HG03280 (cell line): ENCODE data around the gene GAGE12D.
"Not testable (repeated sequence)": the region's sequence is repeated elsewhere in the genome, so short reads cannot be mapped to it uniquely, and the experiment has no call there.

Source experiments
- ATAC-seq: cut with Tn5 transposase; IDR thresholded peaks from one replicate; pipeline ENCODE4 v1.9.1; 2021; ENCODE audit warnings: mild to moderate bottlenecking, moderate library complexity; ENCODE audit not compliant: unreplicated experiment

The GAGE12D gene, protein sequence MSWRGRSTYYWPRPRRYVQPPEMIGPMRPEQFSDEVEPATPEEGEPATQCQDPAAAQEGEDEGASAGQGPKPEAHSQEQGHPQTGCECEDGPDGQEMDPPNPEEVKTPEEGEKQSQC

DNA sequence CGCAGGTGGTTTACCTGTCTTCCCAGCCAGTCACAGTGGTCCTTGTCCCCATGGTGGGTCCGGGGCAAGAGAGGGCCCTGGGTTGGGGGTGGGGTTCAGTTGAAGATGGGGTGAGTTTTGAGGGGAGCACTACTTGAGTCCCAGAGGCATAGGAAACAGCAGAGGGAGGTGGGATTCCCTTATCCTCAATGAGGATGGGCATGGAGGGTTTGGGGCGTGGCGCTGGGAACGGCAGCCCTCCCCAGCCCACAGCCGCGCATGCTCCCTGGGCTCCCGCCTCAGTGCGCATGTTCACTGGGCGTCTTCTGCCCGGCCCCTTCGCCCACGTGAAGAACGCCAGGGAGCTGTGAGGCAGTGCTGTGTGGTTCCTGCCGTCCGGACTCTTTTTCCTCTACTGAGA lies at the start of gene GAGE12D:
Gene GAGE12D (plus strand): TSS at position 301 of the 400 bp plus-strand sequence. CDS start 1,155 bp downstream, outside the sequence.
- not testable (repeated sequence) for ATAC-seq

DNA sequence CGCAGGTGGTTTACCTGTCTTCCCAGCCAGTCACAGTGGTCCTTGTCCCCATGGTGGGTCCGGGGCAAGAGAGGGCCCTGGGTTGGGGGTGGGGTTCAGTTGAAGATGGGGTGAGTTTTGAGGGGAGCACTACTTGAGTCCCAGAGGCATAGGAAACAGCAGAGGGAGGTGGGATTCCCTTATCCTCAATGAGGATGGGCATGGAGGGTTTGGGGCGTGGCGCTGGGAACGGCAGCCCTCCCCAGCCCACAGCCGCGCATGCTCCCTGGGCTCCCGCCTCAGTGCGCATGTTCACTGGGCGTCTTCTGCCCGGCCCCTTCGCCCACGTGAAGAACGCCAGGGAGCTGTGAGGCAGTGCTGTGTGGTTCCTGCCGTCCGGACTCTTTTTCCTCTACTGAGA lies 9.7 kb upstream of the GAGE12D start, which contains the start of gene GAGE12C:
Gene GAGE12C (plus strand): TSS at position 301 of the 400 bp plus-strand sequence. CDS start 1,155 bp downstream, outside the sequence.
- ATAC-seq = not testable (repeated sequence)

DNA sequence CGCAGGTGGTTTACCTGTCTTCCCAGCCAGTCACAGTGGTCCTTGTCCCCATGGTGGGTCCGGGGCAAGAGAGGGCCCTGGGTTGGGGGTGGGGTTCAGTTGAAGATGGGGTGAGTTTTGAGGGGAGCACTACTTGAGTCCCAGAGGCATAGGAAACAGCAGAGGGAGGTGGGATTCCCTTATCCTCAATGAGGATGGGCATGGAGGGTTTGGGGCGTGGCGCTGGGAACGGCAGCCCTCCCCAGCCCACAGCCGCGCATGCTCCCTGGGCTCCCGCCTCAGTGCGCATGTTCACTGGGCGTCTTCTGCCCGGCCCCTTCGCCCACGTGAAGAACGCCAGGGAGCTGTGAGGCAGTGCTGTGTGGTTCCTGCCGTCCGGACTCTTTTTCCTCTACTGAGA lies 9.5 kb downstream of the GAGE12D start, which contains the start of gene GAGE12E:
Gene GAGE12E (plus strand): TSS at position 301 of the 400 bp plus-strand sequence. CDS start 1,155 bp downstream, outside the sequence.
- ATAC-seq = not testable (repeated sequence)

DNA sequence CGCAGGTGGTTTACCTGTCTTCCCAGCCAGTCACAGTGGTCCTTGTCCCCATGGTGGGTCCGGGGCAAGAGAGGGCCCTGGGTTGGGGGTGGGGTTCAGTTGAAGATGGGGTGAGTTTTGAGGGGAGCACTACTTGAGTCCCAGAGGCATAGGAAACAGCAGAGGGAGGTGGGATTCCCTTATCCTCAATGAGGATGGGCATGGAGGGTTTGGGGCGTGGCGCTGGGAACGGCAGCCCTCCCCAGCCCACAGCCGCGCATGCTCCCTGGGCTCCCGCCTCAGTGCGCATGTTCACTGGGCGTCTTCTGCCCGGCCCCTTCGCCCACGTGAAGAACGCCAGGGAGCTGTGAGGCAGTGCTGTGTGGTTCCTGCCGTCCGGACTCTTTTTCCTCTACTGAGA lies 19.0 kb downstream of the GAGE12D start, which contains the start of gene GAGE12F:
Gene GAGE12F (plus strand): TSS at position 301 of the 400 bp plus-strand sequence. CDS start 1,155 bp downstream, outside the sequence.
- not testable (repeated sequence) for ATAC-seq

DNA sequence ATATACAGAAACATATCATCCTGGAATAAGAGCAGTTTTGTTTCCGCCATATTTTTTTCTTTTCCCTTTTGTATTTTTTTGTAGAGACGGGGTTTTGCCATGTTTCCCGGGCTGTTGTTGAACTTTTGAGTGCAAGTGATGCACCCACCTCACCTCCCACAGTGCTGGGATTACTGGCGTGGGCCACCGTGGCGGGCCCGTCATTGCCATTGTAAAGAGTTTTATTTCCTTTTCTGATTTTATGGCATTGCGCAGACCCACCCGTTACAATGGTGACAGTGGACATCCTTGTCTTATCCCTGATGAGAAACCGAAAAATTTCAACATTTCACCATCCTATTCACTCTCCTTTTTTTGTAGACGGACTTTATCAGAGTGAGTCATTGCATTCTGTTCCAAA lies 27.2 kb downstream of the GAGE12D start:
- ATAC-seq = not testable (repeated sequence)

DNA sequence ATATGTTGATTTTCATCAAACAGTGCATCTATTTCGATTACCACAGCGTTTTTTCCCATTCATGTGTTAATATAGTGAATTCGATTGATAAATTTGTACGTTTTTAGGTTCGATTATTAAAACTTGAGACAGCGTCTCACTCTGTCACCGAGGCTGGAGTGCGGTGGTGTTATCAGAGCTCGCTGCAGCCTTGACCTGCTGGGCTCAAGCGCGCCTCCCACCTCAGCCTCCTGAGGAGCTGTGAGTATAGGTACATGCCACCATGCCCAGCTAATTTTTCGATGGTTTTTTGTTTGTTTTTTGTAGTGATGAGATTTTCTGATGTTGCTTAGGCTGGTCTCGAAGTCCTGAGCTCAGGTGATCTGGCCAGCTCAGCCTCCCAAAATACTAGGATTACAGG lies 27.6 kb downstream of the GAGE12D start:
- not testable (repeated sequence) for ATAC-seq

DNA sequence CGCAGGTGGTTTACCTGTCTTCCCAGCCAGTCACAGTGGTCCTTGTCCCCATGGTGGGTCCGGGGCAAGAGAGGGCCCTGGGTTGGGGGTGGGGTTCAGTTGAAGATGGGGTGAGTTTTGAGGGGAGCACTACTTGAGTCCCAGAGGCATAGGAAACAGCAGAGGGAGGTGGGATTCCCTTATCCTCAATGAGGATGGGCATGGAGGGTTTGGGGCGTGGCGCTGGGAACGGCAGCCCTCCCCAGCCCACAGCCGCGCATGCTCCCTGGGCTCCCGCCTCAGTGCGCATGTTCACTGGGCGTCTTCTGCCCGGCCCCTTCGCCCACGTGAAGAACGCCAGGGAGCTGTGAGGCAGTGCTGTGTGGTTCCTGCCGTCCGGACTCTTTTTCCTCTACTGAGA lies 28.6 kb downstream of the GAGE12D start, which contains the start of gene GAGE12G:
Gene GAGE12G (plus strand): TSS at position 301 of the 400 bp plus-strand sequence. CDS start 1,155 bp downstream, outside the sequence.
- not testable (repeated sequence) for ATAC-seq

DNA sequence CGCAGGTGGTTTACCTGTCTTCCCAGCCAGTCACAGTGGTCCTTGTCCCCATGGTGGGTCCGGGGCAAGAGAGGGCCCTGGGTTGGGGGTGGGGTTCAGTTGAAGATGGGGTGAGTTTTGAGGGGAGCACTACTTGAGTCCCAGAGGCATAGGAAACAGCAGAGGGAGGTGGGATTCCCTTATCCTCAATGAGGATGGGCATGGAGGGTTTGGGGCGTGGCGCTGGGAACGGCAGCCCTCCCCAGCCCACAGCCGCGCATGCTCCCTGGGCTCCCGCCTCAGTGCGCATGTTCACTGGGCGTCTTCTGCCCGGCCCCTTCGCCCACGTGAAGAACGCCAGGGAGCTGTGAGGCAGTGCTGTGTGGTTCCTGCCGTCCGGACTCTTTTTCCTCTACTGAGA lies 38.1 kb downstream of the GAGE12D start, which contains the start of gene GAGE12H:
Gene GAGE12H (plus strand): TSS at position 301 of the 400 bp plus-strand sequence. CDS start 1,155 bp downstream, outside the sequence.
- ATAC-seq = not testable (repeated sequence)

DNA sequence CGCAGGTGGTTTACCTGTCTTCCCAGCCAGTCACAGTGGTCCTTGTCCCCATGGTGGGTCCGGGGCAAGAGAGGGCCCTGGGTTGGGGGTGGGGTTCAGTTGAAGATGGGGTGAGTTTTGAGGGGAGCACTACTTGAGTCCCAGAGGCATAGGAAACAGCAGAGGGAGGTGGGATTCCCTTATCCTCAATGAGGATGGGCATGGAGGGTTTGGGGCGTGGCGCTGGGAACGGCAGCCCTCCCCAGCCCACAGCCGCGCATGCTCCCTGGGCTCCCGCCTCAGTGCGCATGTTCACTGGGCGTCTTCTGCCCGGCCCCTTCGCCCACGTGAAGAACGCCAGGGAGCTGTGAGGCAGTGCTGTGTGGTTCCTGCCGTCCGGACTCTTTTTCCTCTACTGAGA lies 47.7 kb downstream of the GAGE12D start, which contains the start of gene GAGE2A:
Gene GAGE2A (plus strand): TSS at position 301 of the 400 bp plus-strand sequence. CDS start 1,155 bp downstream, outside the sequence.
- not testable (repeated sequence) for ATAC-seq

DNA sequence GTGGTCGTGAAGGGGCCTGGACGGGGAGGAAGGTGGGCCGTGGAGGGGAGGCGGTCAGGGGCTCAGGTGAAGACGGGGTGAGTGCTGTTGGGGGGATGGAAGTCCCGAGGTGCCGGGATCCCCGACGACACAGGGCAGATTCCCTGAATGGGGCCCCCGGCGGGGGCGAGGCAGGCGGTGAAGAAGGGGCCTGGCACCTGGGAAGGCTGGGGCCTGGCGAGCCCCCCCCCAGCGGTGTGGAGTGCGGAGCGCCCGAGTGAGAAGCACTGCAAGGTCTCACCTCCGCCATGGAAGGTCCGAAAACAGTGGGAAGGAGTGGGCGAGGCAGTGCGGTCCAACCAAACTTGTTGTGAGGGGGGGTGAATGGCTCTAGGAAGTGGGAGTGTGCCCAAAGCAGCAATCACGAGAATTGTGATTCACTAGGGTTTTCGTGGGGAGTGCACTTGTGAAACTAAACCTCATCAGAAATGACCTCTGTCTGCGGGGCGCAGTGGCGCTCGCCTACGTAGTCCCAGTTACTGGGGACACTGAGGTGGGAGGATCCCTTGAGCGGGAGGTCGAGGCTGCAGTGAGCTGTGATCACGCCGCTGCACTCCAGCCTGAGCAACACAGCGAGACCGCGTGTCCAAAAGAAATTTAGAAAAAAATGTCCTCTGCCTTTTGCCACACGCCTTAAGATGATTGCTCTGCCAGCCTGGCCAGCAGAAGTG lies 48.4 kb downstream of the GAGE12D start:
- ATAC-seq = not testable (repeated sequence)

DNA sequence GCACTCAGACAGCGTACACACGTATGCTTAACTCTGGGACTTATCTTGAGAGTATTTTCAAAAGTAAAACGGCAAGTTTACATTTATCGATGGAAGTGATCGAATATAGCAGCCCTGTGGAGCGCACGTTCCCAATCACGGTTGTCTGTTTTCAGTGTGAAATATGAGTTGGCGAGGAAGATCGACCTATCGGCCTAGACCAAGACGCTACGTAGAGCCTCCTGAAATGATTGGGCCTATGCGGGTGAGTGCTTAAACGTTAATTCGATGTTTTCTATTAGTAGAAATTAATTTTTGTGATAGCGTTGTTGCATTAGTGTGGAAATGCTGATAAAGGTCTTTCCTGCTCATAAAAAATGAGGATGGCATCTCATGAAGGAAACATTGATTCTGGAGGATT lies 49.0 kb downstream of the GAGE12D start:
- ATAC-seq = not testable (repeated sequence)
